Thoracic aorta (tissue), 2 donors: ENCODE measurements around the gene ZIM2. TPM values are rescaled to one million over a fixed set of nuclear protein-coding genes. Genes with fewer than 3 reads are reported as not detected.

Experiments
- ATAC-seq: fragments of 150-250 bp; one replicate; pipeline ENCODE4 v1.8.0; 2017; ENCODE audit warnings: low read depth; ENCODE audit not compliant: insufficient number of reproducible peaks, low FRiP score
- DNase-seq: peaks from one replicate; pipeline ENCODE4 v3.0.0-alpha.2; 2020; ENCODE audit warnings: low spot score
- H3K27ac ChIP-seq, 2 donors: fragments of 200-600 bp; sonication (generic); 1 replicate in 1 of 2; 2 replicates in 1 of 2; pipeline ENCODE4 v1.5.1; 2016; ENCODE audit warnings: mild to moderate bottlenecking in 2 of 2, moderate library complexity in 2 of 2
- H3K27me3 ChIP-seq: fragments of 200-600 bp; sonication (generic); replicated peaks from 2 replicates; pipeline ENCODE4 v1.6.0; 2016; ENCODE audit warnings: mild to moderate bottlenecking; ENCODE audit not compliant: insufficient read depth
- H3K36me3 ChIP-seq: fragments of 200-600 bp; sonication (generic); one replicate; pipeline ENCODE4 v1.5.1; 2016
- H3K4me1 ChIP-seq, 2 donors: fragments of 200-600 bp; sonication (generic); 1 replicate in 1 of 2; 2 replicates in 1 of 2; pipeline versions ENCODE4 v1.5.1 to v1.6.0; 2016; ENCODE audit warnings: low read depth in 2 of 2, mild to moderate bottlenecking in 1 of 2; ENCODE audit not compliant: control insufficient read depth in 1 of 2
- H3K4me3 ChIP-seq: fragments of 200-600 bp; sonication (generic); 2 replicates; pipeline ENCODE4 v1.5.1; 2016; ENCODE audit warnings: mild to moderate bottlenecking
- H3K9me3 ChIP-seq: fragments of 200-600 bp; sonication (generic); 2 replicates; pipeline ENCODE4 v1.5.1; 2016
- total RNA-seq, 2 donors: library from RNA; depleted of rRNA; stranded (reverse); fragments of >200 nt; gene quantifications; one replicate each; pipeline versions ENCODE4 v1.1.0 to v1.2.3, GENCODE V29; 2016
- TF ChIP-seq, protein P1 (sequence below): fragments of 200-600 bp; sonication (generic); IDR thresholded peaks from one replicate; pipeline ENCODE4 v1.5.1; 2019; ENCODE audit warnings: antibody characterized with exemption

Gene ZIM2
- total RNA-seq, 2 donors from 2014 or later, result 1.4 TPM; not detected in 1

DNA sequence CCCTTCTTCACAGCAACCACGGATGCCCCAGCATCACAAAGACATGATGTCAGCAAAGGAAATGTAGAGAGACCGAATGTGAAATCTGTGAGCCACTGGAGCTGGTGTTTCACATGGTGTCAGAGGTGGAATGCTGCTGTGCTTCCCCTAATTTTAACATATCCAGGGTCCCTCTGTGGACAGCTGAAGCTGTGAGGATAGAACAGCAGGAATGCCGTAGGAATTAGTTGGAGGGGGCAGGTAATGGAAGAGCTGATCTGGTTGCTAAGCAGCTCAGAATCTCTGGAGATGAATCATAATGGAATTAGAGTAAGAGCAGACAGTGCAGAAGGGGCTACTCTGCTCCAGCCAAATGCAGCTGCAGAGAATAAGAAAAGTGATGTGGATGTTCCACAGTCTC, 100.0 kb downstream of the ZIM2 start:
- ATAC-seq, result no peak
- Histone ChIP-seq H3K36me3 (no peaks in the 10 kb centered on the region), H3K27ac (no peak overlapping the region), H3K27me3 (no peaks in the 10 kb centered on the region), H3K4me1 (no peaks in the 10 kb centered on the region), H3K4me3 (no peak overlapping the region), H3K9me3 (peaks cover 7% of the 10 kb centered on the region)
- no peak for DNase-seq
- TF ChIP-seq, protein P1, sequence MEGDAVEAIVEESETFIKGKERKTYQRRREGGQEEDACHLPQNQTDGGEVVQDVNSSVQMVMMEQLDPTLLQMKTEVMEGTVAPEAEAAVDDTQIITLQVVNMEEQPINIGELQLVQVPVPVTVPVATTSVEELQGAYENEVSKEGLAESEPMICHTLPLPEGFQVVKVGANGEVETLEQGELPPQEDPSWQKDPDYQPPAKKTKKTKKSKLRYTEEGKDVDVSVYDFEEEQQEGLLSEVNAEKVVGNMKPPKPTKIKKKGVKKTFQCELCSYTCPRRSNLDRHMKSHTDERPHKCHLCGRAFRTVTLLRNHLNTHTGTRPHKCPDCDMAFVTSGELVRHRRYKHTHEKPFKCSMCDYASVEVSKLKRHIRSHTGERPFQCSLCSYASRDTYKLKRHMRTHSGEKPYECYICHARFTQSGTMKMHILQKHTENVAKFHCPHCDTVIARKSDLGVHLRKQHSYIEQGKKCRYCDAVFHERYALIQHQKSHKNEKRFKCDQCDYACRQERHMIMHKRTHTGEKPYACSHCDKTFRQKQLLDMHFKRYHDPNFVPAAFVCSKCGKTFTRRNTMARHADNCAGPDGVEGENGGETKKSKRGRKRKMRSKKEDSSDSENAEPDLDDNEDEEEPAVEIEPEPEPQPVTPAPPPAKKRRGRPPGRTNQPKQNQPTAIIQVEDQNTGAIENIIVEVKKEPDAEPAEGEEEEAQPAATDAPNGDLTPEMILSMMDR, result no peak

DNA sequence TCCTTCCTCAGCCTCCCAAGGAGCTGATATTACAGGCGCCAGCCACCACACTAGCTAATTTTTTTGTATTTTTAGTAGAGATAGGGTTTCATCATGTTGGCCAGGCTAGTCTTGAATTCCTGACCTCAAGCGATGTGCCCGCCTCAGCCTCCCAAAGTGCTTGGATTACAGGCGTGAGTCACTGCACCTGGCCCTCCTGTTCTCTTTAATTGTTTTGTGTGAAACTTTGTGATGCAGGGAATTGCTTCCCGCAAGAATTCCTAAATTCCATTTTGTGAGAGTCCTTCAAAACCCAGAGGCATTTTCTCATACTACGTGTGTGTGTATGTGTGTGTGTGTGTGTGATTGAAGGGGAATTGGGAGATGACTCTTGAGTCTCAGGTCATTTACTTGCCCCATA, 104.0 kb downstream of the ZIM2 start:
- H3K27ac ChIP-seq, result no peak overlapping the region
- TF ChIP-seq, protein P1, result no peak
- ATAC-seq (no peak), DNase-seq (no peak)
- no peaks in the 10 kb centered on the region for H3K36me3 ChIP-seq
- H3K4me1 ChIP-seq, result no peaks in the 10 kb centered on the region
- no peaks in the 10 kb centered on the region for H3K27me3 ChIP-seq
- peaks cover 4% of the 10 kb centered on the region for H3K9me3 ChIP-seq
- no peak overlapping the region for H3K4me3 ChIP-seq

DNA sequence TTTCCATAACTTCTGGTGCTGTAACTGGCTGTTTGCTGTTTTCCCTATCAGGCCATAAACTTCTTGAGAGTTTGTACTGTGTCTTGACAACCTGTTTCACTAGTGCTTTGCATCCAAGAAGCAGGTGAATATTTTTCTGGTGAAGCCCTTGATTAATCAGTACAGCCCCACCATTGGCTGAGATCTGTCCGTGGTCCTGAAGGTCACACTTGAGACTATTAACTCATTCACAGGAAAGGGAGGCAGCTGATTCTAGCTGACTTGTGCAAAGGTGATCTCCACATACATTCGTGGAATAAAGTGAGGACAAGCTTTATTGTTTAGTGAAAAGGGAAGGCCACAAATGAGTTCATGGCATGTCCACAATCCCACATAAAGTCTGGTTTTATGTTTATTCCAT, 107.5 kb downstream of the ZIM2 start:
- DNase-seq (no peak), ATAC-seq (no peak)
- H3K27me3 ChIP-seq, result no peaks in the 10 kb centered on the region
- no peaks in the 10 kb centered on the region for H3K4me1 ChIP-seq
- TF ChIP-seq, protein P1, result no peak
- H3K9me3 ChIP-seq, result no peaks in the 10 kb centered on the region
- no peak overlapping the region for H3K4me3 ChIP-seq
- H3K27ac ChIP-seq, result no peak overlapping the region
- H3K36me3 ChIP-seq, result no peaks in the 10 kb centered on the region

DNA sequence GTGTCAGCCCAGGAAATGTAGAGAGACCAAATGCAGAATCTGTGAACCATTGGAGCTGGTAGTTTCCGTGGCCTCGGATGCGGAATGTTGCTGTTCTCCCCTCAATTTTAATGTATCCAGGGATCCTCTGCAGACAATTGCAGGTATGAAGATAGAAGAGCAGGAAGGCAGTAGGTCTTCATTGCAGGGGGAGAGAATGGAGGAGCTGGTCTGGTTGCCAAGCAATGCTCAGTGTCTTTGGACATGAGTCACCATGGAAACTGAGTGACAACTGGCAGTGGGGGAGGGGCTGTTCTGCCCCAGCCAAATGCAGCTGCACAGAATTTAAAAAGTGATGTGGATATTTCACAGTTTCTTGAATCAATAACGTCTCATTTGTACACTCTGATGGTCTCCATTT, 112.8 kb downstream of the ZIM2 start:
- DNase-seq (no peak), ATAC-seq (no peak)
- no peaks in the 10 kb centered on the region for H3K27me3 ChIP-seq
- H3K9me3 ChIP-seq, result no peaks in the 10 kb centered on the region
- TF ChIP-seq, protein P1, result no peak
- H3K4me1 ChIP-seq, result no peaks in the 10 kb centered on the region
- no peak overlapping the region for H3K4me3 ChIP-seq
- no peak overlapping the region for H3K27ac ChIP-seq
- no peaks in the 10 kb centered on the region for H3K36me3 ChIP-seq

DNA sequence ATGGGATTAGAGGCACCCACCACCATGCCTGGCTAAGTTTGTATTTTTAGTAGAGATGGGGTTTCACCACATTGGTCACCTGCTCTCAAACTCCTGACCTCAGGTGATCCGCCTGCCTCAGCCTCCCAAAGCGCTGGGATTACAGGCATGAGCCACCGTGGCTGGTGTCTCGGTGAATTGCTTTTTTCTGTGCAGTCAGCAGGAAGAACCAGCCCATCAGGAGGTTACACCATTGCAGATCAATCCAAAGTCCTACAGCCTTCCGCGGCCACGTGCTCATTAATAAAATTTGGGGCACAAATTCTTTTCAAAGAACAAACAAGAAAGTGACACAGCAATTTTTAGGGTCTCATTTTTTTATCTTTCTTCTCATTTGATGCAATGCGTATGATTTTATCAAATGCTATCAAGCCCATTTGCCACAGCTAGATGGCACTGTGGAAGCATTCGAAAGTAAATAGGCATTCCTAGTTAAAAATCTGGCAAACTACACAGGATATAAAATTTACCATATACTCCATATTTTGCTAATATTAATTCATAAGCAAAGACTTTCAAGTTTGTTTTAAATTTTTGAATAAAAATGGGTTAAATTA, 114.6 kb downstream of the ZIM2 start:
- Histone ChIP-seq H3K27ac (no peak overlapping the region), H3K4me3 (no peak overlapping the region), H3K4me1 (no peaks in the 10 kb centered on the region), H3K9me3 (no peaks in the 10 kb centered on the region), H3K36me3 (no peaks in the 10 kb centered on the region), H3K27me3 (no peaks in the 10 kb centered on the region)
- TF ChIP-seq, protein P1, result no peak
- no peak for DNase-seq
- no peak for ATAC-seq

Other genes with a start within 250 kb of the ZIM2 start
- gene ZNF71, start 245.4 kb downstream of the ZIM2 start, total RNA-seq, result 10 to 100 TPM; 11.6 to 16.2 TPM
- gene SMIM17, start 197.6 kb downstream of the ZIM2 start, total RNA-seq, result 1 to 10 TPM in 1 of 2 donors, not detected in 1; 4.4 TPM
- gene ZNF835, start 169.0 kb downstream of the ZIM2 start, total RNA-seq, result 10 to 100 TPM in 1 of 2 donors, 1 to 10 TPM in 1; 4.7 to 14.5 TPM
- gene PEG3, start within 50 bp of the ZIM2 start, total RNA-seq, result 10 to 100 TPM in 1 of 2 donors, 1 to 10 TPM in 1; 9.9 to 11.6 TPM